ENCODE measurements around the gene CHRM1.

DNA sequence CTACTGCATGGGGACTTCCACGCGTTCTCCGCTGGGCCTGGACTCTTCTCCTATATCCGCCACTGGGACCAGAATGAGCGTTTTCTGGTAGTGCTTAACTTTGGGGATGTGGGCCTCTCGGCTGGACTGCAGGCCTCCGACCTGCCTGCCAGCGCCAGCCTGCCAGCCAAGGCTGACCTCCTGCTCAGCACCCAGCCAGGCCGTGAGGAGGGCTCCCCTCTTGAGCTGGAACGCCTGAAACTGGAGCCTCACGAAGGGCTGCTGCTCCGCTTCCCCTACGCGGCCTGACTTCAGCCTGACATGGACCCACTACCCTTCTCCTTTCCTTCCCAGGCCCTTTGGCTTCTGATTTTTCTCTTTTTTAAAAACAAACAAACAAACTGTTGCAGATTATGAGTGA is 32.8 kb downstream of the CHRM1 start:
- TF ChIP-seq CTCF (IDR thresholded peaks at IDR 0.05) (no peak), POLR2A (IDR thresholded peaks at IDR 0.05) (no peak)

Data from thyroid gland (tissue), 4 donors.